ENCODE measurements around the gene ASAP3.

ASAP3 gene

DNA sequence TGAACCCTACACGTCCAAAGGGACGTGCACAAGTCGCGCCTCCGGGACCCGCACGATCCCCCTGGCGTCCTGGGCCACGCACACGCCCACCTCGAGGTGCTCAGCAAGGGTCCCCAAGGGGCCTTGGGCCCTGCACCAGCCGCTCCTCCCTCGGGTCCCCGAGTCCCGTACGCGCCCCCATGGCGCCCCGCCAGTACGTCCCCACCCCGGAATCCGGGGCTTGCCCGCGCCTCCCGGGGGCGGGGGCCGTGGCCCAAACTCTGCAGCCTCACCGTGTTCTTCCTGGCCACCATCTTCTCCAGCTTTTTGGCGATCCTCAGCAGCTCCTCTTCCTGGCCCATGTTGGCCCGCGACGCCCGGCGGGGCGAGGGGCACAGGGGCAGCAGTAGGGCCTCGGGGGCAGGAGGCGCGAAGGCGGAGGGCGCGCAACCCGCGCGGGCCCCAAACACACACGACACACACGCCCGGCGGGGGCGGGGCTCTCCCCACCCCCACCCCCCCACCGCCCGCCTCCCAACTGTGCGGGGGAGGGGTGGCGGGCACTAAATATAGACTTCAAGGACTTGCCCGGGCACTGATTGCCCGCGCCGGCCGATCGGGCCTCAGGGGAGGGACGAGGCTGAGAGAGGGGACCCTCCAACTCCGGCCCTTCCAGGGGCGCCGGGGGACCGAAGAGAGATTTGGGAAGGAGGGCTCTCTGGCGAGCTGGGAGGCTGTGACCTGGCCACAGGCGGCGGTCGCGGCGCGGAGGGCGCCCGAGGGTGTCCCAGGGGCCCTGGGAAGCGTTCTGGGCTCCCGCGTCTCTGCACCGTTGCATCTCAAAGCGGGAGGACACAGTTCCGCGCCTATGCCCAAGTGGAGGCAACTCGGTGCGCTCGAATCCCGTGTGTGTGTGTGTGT is 59.4 kb downstream of the ASAP3 start, which contains the start of gene TCEA3:
TCEA3 (minus strand) TSS at position 456 of the 900 bp plus-strand sequence; CDS start at position 341, 115 bp downstream.
- in situ Hi-C loops (cut with MboI; ENCODE audit: low sequenced_read_pairs) = no loop called here

DNA sequence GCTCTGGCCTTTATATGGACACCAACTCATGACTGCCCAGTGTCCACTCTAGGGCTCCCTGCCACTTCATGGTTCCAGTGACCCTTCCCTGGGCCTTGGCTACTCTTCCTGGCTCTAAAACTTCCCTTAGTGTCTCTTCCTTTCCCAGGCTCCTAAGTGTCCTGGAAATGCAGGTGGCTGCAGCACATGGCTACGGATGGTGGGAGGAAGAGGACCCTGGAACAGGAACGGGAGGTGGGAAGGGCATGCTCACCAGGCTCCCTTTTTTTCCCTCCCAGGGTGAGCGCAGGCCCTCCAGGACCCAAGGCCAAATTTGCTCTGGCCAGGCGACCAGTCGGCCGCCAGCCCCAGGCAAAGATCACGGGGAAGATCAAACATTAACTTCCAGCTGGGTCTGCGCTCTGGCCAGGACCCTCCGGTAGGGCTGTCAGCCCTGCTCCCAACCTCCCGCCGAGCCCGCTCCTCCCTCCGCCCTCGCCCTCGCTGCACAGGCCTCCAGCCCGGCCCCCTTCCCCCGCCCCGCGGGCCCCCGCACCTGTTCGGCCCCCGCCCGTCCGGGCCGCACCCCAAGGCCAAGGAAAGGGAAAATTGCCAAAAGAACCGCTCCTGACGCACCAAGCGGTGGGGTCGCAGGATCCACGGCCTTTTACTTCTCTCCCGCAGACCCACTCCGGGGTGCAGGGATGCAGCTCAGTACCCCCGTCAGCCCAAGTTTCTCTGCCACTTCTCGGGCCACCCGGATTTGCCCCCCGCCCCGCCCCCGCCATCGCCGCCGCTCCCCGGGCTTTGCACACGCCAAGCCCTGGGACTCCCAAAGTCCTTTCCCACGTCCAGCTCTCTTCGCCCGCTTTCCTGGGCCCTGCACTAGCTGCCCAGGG is 60.3 kb downstream of the ASAP3 start:
- in situ Hi-C loops (cut with MboI; ENCODE audit: low sequenced_read_pairs) = no loop called here

DNA sequence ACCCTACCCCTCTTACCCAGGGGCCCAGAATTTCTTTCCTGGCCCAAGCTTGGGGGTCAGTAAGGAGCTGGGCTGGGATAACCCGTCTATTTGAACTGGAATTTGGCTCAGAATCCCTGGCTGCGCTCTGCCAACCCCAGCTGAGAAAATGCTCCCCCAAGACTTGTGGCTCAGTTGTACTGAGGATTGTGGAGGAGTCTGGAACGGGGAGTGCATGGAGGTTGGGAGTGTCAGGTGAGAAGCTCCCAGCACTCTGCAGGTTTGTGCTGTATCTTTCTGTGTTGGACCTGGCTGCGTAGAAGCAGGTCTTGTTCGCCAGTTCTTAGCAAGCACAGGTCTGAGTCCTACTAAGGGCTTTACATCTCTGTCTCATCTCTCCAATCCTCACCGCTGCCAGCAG is 61.0 kb downstream of the ASAP3 start:
- in situ Hi-C loops (cut with MboI; ENCODE audit: low sequenced_read_pairs) = no loop called here

DNA sequence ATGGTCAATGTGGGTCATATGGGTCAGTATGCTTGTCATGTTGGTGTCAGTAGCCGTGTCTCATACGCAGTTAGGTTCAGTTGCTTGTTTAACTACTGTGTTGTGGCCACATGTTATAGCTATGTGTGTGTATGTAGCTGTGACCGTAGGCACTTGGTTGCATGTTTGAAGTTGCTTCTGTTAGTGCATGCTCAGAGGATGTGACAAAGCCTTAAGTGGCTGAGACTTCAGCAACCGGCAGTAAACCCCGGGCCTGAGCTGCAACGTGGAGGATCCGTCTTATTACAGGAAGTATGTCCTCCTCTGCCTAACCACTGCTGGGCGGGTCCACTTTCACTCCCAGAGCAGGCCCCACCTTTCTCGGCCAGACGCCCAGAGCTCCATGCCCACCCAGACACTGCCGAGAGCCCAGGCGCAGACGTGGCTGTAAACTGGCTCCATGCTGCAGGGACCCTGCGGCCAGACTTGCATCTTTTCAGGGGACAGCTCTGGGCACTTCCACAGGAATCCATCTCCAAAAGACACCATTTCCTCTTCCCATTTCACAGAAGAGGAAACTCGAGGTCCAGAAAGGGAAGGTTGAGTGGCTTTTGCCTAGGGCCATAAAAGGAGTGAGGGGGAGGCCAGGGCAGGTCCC is 61.6 kb downstream of the ASAP3 start:
- in situ Hi-C loops (cut with MboI; ENCODE audit: low sequenced_read_pairs) = no loop called here

DNA sequence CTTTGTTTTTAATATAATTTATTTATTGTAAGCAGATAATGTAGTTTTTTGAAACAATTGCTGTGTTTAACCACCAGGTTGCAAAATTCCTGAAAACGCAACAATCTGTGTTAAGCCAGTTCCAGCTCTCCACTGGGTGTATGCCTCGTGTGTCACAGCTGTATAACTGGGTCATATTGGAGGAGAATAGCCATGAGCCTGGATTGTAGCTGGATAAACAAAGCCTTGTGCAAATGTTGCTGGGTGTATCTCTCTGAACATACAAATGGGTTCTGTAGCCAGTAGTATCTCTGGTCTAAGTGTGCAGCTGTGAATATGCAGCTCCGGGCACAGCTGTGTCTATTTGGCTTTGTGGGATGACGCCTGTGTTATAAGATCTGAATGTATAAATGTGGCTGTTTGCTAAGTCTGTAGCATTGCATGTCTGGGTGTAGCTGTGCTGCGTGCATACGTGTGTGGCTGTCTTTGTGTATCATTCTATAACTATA is 62.2 kb downstream of the ASAP3 start:
- in situ Hi-C loops (cut with MboI; ENCODE audit: low sequenced_read_pairs) = no loop called here

DNA sequence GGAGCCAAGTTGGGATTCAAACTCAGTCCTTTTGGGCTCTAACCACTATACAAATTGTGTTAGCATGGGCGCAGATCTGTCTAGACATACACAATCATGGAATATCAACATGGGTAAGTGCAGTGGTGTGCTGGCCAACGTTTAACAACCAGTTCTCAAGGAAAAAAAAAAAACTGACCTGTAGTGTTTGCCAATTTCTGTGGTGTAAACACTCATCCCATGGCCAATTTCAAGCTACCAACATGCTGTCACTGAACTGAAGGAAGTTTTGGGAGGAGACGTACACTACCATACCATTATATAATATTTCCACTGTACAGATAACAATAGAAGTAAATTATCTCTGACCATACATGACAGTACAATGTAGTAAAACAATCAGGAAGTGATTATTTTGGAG is 62.6 kb downstream of the ASAP3 start:
- in situ Hi-C loops (cut with MboI; ENCODE audit: low sequenced_read_pairs) = no loop called here

DNA sequence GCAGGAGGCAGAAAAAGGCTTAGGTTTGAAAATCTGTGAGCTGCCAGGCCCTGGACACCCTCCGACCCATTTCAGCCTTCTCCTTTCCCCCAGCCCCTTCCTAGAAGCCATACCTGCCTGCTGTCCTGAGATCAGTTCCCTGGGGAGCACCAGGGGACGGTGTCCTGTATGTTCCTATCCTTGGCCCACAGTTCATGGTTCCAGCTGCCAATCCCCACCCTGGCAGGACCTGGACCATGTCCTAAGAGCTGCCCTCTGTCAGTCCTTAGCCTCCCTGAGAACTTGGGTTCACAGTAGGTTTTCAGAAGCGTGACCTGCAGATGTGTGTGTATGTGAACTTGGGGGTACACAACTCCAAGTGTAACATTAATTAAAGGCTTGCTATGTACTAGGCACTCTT is 63.2 kb downstream of the ASAP3 start:
- in situ Hi-C loops (cut with MboI; ENCODE audit: low sequenced_read_pairs) = no loop called here

DNA sequence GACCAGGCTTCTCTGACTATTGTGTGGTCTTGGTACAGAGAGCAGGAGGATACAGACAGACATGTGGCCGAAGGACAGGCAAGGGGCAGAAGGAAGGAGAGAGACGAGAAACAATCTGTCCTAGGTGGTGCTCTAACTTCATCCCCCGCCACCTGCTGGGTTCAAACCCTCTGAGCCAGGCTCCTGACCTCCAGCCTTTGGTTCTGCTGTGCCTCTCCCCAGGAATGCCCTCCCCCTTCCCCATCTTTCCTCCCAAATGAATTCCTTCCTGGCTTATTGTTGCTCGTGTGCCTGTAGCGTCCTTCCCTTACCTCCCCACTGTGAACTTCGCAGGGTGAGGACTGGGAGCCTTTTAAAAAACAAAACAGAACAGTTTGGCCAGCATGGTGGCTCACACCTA is 64.8 kb downstream of the ASAP3 start:
- in situ Hi-C loops (cut with MboI; ENCODE audit: low sequenced_read_pairs) = no loop called here

DNA sequence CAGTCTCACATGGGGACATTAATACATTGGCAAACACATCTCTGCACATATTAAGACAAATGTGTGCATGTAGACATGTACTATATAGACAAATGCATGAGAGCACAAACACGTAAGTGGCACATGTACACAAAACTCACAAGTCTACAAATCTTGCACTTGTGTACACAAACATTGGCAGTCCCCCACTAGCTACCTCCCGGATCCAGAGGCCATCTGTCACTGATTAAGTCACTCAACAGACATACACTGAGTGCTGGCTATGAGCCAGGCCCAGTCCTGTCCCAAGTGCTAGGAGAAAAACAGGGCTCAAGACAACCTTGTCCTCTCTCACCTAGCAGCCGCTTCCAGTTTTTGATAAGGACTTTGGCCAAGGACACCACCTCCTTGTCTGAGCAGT is 66.4 kb downstream of the ASAP3 start:
- in situ Hi-C loops (cut with MboI; ENCODE audit: low sequenced_read_pairs) = no loop called here

DNA sequence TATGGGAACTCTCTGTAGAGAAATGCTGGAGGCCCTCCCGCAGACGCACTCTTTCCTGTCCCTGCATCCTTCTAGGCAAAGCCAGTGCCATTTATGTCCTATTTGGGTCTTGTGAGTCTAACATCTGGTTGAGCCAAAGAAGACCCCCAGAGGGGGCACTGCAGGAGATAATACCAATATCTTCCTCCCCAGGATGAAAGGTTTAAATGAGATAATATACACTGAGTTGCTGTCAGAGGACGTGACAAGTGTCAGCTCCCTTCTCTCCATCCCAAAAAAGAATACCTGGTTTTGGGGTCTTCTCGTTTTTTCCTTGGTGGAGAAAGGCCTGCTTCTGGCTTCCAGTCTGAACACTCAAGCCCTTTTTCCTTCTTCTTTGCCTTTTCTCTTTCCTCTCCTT is 67.0 kb downstream of the ASAP3 start:
- in situ Hi-C loops (cut with MboI; ENCODE audit: low sequenced_read_pairs) = no loop called here

DNA sequence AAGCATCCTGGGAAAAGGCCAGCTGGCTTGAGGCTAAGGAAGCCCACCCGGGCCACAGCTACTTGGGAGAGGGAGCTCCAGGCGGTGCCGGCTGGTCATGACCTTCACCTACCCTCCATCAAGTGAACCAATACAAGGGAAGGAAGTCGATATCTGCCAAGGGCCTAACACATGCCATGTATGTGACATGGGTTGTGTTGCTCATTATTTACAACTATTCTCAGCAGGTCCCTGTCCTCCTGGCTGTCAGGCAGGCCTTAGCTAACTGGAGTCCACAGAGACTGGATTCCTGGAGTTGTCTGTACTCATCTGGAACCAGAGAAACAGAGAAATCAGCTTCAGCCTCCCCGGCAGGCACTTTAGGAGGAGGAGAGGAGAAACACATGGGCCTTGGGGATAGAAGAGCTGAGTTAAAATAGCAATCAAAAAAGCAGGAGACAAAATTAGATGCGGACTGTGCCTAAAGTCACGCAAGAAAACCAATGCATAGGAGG is 75.1 kb downstream of the ASAP3 start:
- in situ Hi-C loops (cut with MboI; ENCODE audit: low sequenced_read_pairs) = no loop called here

DNA sequence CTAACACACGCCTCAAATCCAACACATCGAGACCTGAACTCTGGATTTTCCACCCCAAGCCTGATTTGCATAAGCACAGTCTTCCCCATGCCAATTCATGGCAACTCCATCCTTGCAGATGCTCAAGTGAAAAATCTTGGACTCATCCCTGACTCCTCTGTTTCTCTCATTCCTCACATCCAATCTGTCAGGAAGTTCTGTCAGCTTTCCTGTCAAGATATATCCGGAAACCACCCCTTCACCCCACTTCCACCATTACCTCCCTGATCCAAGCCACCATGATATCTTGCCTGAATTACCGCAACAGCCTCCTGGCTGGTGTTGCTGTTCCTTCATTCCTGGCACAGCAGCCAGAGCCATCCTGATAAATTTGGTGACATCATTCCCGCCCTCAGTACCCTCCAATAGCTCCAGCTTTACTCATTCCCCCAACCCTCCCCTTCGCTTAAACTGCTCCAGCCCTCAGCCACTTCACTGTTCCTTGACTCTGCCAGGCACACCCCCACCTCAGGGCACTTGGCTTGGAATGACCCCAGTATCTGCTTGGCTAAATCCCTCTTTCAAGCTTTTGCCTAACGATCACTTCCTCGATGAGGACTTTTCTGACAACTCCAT is 76.9 kb downstream of the ASAP3 start:
- in situ Hi-C loops (cut with MboI; ENCODE audit: low sequenced_read_pairs) = no loop called here

DNA sequence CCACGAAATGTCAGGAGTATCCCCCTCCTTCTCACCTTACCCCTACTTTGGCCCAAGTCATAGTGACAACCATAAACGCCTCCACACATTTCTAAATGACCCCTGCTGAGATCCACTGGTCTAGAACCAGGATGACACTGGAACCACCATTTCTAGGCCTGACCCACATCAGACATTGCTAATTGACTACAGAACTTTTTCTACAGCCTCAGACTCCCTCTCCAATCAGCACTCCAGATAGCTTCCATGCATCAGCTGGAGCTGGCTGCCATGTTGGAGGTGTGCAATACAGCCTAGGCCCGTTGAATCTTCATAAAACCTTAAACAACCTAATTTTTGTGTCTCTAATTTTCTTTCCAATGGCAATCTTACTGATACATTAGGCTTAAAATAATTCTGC is 78.0 kb downstream of the ASAP3 start:
- in situ Hi-C loops (cut with MboI; ENCODE audit: low sequenced_read_pairs) = no loop called here

DNA sequence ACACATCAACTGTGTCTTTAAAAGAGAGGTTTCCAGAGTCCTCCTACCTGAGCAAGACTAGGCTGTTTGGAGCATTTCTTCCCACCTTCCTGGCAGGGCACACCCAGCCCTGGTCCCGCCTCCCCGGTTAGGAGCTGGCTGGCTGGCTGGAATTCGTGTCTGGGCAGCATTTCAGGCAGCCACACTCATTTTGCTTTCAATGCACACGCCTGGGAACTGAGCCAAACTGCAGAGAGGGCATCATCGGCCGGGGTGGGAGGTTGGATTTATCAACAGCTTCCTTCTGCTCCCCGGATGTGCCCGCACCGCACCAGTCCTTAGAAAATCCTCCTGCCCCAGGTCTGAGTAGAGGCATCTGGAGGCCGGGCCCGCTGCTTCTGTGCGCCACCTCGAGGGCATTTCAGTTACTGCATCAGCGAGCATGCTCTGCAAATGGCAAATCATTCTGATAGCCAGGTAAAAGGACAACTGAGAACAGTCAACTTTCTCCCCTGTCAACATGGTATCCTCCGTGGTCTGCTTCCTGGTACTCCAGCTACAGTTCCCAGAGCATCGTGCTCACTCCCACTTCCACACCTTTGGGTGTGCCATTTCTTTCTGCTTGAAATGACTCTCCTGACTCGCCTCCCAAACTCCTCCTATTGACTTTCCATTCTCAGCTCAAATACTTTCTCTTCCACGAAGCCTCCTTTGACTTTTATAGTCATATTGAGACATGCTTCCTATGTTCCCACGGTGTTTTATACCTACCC is 80.1 kb downstream of the ASAP3 start:
- in situ Hi-C loops (cut with MboI; ENCODE audit: low sequenced_read_pairs) = no loop called here

DNA sequence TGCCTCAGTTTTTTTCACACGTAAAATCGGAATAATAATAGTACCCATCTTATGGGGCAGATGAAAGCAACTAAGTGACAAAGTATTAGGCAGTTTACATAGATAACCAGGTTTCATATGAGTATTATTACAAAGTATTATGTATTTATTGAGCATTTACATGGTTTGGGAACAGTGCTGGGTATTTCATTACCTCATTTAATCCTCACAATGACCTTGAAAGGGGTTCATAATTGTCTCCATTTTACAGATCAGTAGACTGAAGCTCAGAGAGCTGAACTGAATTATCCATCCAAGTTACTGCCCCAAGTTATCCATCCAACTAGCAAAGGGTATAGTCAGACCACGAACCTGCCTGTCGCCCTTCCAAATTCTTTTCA is 80.6 kb downstream of the ASAP3 start:
- in situ Hi-C loops (cut with MboI; ENCODE audit: low sequenced_read_pairs) = no loop called here

DNA sequence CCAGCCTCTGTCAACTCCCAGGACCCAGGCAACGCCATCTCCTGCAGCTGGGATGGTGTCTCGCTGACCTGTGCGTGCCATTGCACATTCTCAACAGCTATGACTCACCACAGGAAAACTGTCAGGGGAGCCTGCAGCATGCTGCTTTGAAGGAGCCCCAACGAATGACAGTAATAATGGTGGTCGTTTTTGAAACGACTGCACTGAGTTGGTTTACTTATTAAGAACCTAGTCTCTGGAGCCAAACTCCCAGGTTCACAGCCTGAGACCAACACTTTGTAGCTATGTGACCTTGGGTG is 81.0 kb downstream of the ASAP3 start:
- in situ Hi-C loops (cut with MboI; ENCODE audit: low sequenced_read_pairs) = no loop called here

DNA sequence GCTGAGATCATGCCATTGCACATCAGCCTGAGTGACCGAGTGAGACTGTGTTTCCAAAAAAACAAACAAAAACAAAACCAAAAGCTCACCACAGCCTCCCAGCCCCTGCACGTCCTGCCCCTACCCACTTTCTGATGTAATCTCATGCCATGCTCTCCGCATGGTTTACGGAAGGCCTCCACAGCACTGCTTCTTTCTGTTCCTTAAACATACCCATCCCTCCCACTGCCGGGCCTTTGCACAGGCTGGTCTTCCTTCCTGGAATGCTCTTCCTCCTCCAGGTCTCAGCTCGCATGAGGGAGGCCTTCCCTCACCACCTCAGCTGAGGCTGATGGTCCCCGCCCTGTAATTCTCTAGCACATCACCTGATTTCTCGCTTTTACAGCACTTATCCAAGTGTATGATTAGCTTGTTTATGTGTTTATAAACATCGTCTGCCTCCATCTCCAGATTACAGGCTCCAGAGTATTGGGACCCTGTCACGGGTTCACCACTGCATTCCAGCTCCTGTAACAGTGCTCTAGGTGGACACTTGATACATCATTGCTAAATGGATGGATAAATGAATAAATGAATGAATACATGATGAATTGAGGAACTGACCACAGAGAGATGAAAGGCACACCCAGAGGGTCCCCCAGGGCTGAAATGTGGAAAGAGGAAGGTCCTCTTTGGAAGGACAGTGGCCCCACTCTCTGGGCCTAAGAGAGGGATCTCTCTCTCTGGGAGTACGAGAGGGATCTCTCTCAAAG is 81.5 kb downstream of the ASAP3 start:
- in situ Hi-C loops (cut with MboI; ENCODE audit: low sequenced_read_pairs) = no loop called here

DNA sequence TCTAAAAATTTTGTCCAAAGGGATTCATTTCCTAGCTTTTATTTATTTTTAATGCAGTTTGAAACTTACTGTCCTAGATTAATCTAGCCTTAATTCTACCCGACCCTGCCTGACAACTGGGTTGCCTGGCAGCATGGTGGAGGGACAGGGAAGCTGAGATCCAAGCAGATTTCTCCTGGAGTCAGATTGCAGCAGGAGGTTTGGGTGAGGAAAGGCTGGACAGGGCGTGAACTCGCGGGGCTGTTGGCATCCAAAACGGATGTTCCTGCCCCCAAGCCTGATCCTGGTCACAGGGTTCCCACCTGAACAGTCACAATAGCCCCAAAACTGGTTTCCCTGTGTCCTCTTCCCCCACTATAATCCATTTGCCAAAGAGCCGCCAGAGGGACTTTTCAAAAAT is 82.7 kb downstream of the ASAP3 start:
- in situ Hi-C loops (cut with MboI; ENCODE audit: low sequenced_read_pairs) = no loop called here

DNA sequence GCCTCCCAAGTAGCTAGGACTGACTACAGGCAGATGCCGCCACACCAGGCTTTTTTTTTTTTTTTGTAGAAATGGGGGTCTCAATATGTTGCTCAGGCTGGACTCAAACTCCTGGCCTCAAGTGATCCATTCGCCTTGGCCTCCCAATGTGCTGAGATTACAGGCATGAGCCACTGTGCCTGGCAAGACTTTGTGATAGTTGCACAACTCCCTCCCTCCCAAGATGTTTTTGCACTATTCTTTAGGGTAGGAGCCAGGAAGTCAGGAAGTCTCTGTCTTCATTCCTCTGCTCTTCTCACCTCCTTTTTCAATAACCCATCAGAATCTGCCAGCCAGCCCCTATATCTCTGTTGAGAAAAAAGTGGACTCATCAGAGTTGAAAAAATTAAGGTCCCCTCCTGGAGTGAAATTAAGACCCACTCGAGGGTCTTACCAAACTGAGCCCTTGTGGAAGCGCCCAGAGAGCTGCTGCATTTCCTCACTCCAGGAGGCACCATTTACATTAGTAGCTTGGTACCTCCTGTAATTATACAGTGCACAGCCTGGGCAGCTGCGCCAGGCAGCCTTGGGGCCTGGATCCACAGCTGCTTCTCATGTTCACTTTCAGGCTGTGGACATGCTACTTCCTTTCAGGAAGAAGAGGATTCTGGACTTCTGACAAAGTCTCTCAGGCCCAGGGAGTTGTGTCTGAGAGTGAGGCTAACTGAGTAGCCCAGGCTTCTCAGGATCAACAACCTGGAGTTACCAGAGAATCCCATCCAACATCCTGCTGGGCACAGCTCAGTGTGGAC is 83.5 kb downstream of the ASAP3 start:
- in situ Hi-C loops (cut with MboI; ENCODE audit: low sequenced_read_pairs) = no loop called here
